Measurements from ENCODE around the gene RAG1.
"Not testable (repeated sequence)": the region's sequence is repeated elsewhere in the genome, so short reads cannot be mapped to it uniquely, and the experiment has no call there.

Gene RAG1

DNA sequence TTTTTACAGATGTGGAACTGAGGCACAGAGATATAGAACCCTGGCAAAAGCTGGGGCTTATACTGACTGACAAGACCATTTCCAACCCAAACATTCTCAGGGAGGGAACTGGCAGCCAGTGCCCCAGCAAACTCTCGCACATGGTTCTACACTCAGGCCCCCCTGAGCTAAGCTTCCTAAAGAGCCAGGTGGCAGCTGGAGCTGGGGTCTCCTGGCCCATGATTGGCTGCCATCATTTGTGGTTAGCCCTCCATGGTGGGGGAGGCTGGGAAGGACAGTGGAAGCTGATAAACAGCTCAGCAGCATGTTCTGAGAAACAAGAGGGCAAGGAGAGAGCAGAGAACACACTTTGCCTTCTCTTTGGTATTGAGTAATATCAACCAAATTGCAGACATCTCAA, at the start of gene RAG1:
Gene RAG1, plus strand, starts transcription at position 314 of the 400 bp plus-strand sequence. CDS start 5,298 bp downstream, outside the sequence.
- no peak for FAIRE-seq

DNA sequence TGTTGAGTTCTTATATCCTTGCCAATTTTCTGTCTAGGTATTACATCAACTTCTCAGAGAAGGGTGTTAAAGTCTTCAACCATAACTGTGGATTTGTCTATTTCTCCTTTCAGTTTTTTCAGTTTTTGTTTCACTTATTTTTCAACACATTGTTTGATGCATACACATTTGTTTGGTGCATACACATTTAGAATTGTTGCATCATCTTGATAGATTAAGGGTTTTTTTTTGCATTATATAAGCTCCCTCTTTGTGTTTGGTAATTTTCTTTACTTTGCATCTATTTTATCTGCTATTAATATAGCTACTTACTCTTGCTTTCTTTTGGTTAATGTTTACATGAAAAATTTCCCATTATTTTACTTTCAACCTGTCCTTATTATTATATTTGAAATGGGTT, 37.0 kb upstream of the RAG1 start:
- no peak for FAIRE-seq

GRCh38 chr11:36532941-36533601, 34.7 kb upstream of the RAG1 start:
- no peak for FAIRE-seq

GRCh38 chr11:36534276-36534840, 33.4 kb upstream of the RAG1 start:
- FAIRE-seq = no peak

DNA sequence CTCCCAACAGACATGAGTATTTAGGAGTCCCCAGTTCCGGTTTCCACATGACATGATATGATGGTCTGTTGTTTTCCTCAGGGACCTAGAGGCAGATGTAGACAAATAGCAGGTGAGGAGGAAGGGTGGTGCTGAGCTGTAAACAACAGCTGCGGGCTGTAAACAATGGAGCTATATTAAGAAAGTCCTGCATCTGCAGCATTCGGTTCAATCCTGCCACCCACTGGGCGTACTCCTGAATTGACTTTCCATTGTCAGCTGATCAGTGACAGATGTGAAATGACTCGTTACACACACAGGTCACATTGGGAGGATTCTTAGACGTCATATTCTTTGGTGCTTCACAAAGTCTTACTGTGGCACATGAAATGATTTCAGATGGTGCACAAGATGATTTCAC, 26.8 kb upstream of the RAG1 start:
- FAIRE-seq = no peak

GRCh38 chr11:36550385-36551115, 17.3 kb upstream of the RAG1 start:
- no peak for FAIRE-seq

GRCh38 chr11:36557390-36557789, 10.4 kb upstream of the RAG1 start:
- not testable (repeated sequence) for FAIRE-seq

- no peak for FAIRE-seq
Observed at GRCh38 chr11:36557991-36558390, 9.8 kb upstream of the RAG1 start.

DNA sequence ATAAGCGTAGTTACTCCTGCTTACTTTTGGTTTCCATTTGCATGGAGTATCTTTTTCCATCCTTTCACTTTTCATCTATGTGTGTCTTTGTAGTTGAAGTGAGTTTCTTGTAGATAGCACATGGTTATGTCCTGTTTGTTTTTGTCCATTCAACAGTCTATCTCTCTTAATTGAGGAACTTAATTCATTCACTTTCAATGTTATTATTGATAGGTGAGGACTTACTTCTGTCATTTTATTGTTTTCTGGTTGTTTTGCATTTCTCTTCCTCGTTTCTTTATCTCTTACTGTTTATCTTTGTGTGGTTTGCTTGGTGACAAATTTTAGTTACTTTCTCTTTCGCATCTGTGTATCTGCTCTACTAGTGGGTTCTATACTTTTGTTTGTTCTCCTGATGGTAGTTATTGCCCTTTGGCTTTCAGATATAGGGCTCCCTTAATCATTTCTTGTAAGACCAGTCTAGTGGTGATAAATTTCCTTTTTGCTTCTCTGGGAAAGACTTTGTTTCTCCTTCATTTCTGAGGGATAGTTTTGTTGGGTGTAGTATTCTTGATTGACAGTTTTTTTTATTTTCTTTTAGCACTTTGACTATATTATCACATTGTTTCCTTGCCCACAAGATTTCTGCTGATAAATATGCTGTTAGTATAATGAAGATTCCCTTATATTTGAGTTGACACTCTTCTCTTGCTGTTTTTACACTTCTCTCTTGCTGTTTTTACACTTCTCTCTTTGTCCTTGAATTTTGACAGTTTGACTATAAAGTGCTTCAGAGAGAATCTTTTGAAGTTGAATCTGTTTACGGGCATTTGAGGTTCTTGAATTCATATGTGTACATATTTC, 9.0 kb upstream of the RAG1 start:
- FAIRE-seq = no peak

- peak; percentile 55 for FAIRE-seq
Observed at GRCh38 chr11:36564376-36565030, 3.3 kb upstream of the RAG1 start.

- no peak for FAIRE-seq
Observed at GRCh38 chr11:36565031-36565610, 2.7 kb upstream of the RAG1 start.

- FAIRE-seq = no peak
Observed at GRCh38 chr11:36566407-36567053, 1.3 kb upstream of the RAG1 start.

DNA sequence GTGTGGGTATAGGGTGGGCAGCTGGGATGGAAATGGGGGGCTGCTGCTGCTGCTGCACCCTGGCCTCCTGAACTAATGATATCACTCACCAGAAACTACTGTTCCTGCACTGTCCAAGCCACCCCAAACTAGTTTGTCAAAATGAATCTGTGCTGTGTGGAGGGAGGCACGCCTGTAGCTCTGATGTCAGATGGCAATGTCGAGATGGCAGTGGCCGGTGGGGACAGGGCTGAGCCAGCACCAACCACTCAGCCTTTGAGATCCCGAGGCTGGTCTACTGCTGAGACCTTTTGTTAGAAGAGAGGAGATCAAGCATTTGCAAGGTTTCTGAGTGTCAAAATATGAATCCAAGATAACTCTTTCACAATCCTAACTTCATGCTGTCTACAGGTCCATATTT, 1.3 kb downstream of the RAG1 start:
- no peak for FAIRE-seq

DNA sequence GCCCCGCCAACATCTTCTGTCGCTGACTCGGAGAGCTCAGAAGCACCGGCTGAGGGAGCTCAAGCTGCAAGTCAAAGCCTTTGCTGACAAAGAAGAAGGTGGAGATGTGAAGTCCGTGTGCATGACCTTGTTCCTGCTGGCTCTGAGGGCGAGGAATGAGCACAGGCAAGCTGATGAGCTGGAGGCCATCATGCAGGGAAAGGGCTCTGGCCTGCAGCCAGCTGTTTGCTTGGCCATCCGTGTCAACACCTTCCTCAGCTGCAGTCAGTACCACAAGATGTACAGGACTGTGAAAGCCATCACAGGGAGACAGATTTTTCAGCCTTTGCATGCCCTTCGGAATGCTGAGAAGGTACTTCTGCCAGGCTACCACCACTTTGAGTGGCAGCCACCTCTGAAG, 6.7 kb downstream of the RAG1 start:
- no peak for FAIRE-seq

- FAIRE-seq = no peak
Observed at GRCh38 chr11:36577373-36577772, 9.6 kb downstream of the RAG1 start.

DNA sequence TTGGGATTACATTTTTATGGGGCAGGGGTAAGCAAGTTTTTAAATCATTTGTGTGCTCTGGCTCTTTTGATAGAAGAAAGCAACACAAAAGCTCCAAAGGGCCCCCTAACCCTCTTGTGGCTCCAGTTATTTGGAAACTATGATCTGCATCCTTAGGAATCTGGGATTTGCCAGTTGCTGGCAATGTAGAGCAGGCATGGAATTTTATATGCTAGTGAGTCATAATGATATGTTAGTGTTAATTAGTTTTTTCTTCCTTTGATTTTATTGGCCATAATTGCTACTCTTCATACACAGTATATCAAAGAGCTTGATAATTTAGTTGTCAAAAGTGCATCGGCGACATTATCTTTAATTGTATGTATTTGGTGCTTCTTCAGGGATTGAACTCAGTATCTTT, 10.1 kb downstream of the RAG1 start:
- FAIRE-seq = no peak

DNA sequence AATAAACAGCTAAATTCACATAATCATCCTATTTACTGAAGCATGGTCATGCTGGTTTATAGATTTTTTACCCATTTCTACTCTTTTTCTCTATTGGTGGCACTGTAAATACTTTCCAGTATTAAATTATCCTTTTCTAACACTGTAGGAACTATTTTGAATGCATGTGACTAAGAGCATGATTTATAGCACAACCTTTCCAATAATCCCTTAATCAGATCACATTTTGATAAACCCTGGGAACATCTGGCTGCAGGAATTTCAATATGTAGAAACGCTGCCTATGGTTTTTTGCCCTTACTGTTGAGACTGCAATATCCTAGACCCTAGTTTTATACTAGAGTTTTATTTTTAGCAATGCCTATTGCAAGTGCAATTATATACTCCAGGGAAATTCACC, 10.7 kb downstream of the RAG1 start:
- no peak for FAIRE-seq

DNA sequence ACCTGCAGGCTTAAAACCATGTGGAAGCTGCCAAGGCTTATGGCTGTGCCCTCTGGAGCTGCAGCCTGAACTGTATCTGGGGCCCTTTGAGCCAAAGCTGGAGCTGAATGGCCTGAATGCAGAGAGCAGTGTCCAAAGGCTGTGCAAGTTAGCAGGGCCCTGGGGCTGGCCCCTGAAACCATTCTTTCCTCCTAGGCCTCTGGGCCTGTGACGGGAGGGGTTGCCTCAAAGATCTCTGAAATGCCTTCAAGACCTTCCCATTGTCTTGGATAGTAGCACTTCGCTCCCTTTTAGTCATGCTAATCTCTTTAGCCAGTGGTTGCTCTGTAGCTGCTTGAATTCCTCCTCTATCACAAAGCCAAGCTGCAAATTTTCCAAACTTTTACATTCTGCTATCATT, 13.7 kb downstream of the RAG1 start:
- no peak for FAIRE-seq

GRCh38 chr11:36583667-36584066, 15.9 kb downstream of the RAG1 start:
- FAIRE-seq = no peak

GRCh38 chr11:36586543-36586942, 18.7 kb downstream of the RAG1 start:
- no peak for FAIRE-seq

- FAIRE-seq = no peak
Observed at GRCh38 chr11:36588099-36588498, 20.3 kb downstream of the RAG1 start.

- FAIRE-seq = no peak
Observed at GRCh38 chr11:36590513-36590912, 22.7 kb downstream of the RAG1 start.

Measured in endometrium (tissue), 2 donors.